Ishikawa (cell line): Measurements from ENCODE around the gene AMN.

Experiments used
- CEBPB ChIP-seq: IDR thresholded peaks from 2 replicates; pipeline ENCODE4 v1.6.1; 2012
- RAD21 ChIP-seq: IDR thresholded peaks from 2 replicates; pipeline ENCODE4 v1.6.1; 2012; ENCODE audit warnings: low read depth
- TF ChIP-seq, protein P1 (sequence below): IDR thresholded peaks from 2 replicates; pipeline ENCODE4 v1.6.1; 2012; ENCODE audit warnings: low read depth, mild to moderate bottlenecking
- TF ChIP-seq, protein P2 (sequence below): IDR thresholded peaks from 2 replicates; pipeline ENCODE4 v1.6.1; 2012
- TF ChIP-seq, protein P3 (sequence below): IDR thresholded peaks from 2 replicates; pipeline ENCODE4 v1.6.1; 2012

DNA sequence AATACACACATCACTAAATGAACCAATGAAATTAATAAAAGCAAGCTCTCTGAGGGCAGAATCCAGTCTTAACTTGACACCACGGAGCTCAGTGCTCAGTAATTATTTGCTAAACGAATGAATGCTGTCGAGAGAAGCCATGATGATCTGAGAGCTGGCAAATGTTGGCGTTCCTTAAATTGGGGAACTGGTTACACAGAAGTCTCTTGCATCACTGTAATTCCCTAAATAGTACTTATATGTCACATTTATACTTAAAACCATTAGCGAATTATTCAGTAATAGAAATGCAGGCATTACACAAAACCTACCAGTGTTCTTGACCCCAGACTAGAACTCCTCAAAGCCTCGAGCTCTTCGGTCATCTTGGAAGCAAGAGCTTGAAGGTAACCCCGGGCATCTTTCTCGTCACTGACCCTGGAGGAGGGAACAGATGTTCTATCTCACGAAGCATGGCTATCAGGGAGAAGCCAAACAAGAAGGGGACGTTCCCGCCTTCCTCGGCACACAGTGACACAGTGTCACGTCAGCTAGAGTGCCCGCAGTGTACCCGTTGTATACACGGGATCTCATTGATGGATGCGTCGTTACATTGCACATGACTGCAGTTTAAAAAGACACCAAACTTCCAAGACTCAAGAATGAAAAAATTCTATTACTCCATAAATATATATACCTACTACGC is 43.6 kb downstream of the AMN start:
- TF ChIP-seq, protein P1, sequence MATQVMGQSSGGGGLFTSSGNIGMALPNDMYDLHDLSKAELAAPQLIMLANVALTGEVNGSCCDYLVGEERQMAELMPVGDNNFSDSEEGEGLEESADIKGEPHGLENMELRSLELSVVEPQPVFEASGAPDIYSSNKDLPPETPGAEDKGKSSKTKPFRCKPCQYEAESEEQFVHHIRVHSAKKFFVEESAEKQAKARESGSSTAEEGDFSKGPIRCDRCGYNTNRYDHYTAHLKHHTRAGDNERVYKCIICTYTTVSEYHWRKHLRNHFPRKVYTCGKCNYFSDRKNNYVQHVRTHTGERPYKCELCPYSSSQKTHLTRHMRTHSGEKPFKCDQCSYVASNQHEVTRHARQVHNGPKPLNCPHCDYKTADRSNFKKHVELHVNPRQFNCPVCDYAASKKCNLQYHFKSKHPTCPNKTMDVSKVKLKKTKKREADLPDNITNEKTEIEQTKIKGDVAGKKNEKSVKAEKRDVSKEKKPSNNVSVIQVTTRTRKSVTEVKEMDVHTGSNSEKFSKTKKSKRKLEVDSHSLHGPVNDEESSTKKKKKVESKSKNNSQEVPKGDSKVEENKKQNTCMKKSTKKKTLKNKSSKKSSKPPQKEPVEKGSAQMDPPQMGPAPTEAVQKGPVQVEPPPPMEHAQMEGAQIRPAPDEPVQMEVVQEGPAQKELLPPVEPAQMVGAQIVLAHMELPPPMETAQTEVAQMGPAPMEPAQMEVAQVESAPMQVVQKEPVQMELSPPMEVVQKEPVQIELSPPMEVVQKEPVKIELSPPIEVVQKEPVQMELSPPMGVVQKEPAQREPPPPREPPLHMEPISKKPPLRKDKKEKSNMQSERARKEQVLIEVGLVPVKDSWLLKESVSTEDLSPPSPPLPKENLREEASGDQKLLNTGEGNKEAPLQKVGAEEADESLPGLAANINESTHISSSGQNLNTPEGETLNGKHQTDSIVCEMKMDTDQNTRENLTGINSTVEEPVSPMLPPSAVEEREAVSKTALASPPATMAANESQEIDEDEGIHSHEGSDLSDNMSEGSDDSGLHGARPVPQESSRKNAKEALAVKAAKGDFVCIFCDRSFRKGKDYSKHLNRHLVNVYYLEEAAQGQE, result no peak
- TF ChIP-seq RAD21 (no peak), CEBPB (no peak)
- TF ChIP-seq, protein P2, sequence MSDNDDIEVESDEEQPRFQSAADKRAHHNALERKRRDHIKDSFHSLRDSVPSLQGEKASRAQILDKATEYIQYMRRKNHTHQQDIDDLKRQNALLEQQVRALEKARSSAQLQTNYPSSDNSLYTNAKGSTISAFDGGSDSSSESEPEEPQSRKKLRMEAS, result no peak
- TF ChIP-seq, protein P3, sequence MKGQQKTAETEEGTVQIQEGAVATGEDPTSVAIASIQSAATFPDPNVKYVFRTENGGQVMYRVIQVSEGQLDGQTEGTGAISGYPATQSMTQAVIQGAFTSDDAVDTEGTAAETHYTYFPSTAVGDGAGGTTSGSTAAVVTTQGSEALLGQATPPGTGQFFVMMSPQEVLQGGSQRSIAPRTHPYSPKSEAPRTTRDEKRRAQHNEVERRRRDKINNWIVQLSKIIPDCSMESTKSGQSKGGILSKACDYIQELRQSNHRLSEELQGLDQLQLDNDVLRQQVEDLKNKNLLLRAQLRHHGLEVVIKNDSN, result no peak
